CD4-positive, alpha-beta T cell treated with Interleukin-10 for 1 hour (primary cell): ENCODE measurements around the gene RASGRF1.

Experiments used
- DNase-seq: peaks from one replicate; pipeline ENCODE4 v3.0.0-alpha.2; 2020

RASGRF1 gene

GRCh38 chr15:79093352-79093935, 2.9 kb upstream of the RASGRF1 start:
- DNase-seq = no peak

GRCh38 chr15:79092382-79092781, 1.8 kb upstream of the RASGRF1 start:
- DNase-seq = no peak

- no peak for DNase-seq
Measured at GRCh38 chr15:79091204-79091867, 756 bp upstream of the RASGRF1 start.

- no peak for DNase-seq
Measured at GRCh38 chr15:79089890-79090486, 592 bp downstream of the RASGRF1 start.

- DNase-seq = no peak
Measured at GRCh38 chr15:79089331-79089889, 1.2 kb downstream of the RASGRF1 start.

GRCh38 chr15:79088426-79089205, 2.0 kb downstream of the RASGRF1 start:
- DNase-seq = no peak

- no peak for DNase-seq
Measured at GRCh38 chr15:79086814-79087213, 3.8 kb downstream of the RASGRF1 start.

- DNase-seq = no peak
Measured at GRCh38 chr15:79084308-79084968, 6.1 kb downstream of the RASGRF1 start.

- DNase-seq = no peak
Measured at GRCh38 chr15:79083154-79083553, 7.4 kb downstream of the RASGRF1 start.

- no peak for DNase-seq
Measured at GRCh38 chr15:79082363-79083070, 8.1 kb downstream of the RASGRF1 start.

GRCh38 chr15:79078763-79079410, 11.7 kb downstream of the RASGRF1 start:
- no peak for DNase-seq

- DNase-seq = no peak
Measured at GRCh38 chr15:79078003-79078402, 12.6 kb downstream of the RASGRF1 start.

- no peak for DNase-seq
Measured at GRCh38 chr15:79076661-79077060, 13.9 kb downstream of the RASGRF1 start.

- DNase-seq = no peak
Measured at GRCh38 chr15:79075256-79075655, 15.3 kb downstream of the RASGRF1 start.

- no peak for DNase-seq
Measured at GRCh38 chr15:79073336-79073735, 17.2 kb downstream of the RASGRF1 start.

GRCh38 chr15:79071901-79072300, 18.7 kb downstream of the RASGRF1 start:
- DNase-seq = no peak

- no peak for DNase-seq
Measured at GRCh38 chr15:79068790-79069189, 21.8 kb downstream of the RASGRF1 start.

GRCh38 chr15:79067969-79068368, 22.6 kb downstream of the RASGRF1 start:
- no peak for DNase-seq

GRCh38 chr15:79067072-79067833, 23.3 kb downstream of the RASGRF1 start:
- DNase-seq = no peak

- no peak for DNase-seq
Measured at GRCh38 chr15:79066391-79067071, 24.0 kb downstream of the RASGRF1 start.
